HepG2 (cell line): Measurements from ENCODE around the gene BFSP1. TPM values are rescaled to one million over a fixed set of nuclear protein-coding genes. Genes with fewer than 3 reads are reported as not detected.

Source experiments
- AGO1 ChIP-seq: fragments of 200-400 bp; formaldehyde crosslinking; IDR thresholded peaks from 2 replicates; pipeline ENCODE4 v1.6.1; 2017; ENCODE audit warnings: mild to moderate bottlenecking, low read depth, low read length, moderate library complexity; ENCODE audit not compliant: poor library complexity, severe bottlenecking
- EEA1 ChIP-seq: sonication (generic); formaldehyde crosslinking; IDR thresholded peaks from 2 replicates; pipeline ENCODE4 v1.5.1; 2020; ENCODE audit warnings: mild to moderate bottlenecking, missing genetic modification reagents, borderline replicate concordance
- KMT2A ChIP-seq: sonication (generic); formaldehyde crosslinking; IDR thresholded peaks from 2 replicates; pipeline ENCODE4 v1.4.0; 2020; ENCODE audit warnings: missing genetic modification reagents
- KMT2B ChIP-seq: IDR thresholded peaks from 2 replicates; pipeline ENCODE4 v1.6.1; 2016; ENCODE audit warnings: missing genetic modification reagents, missing compliant biosample characterization
- NFYC ChIP-seq: IDR thresholded peaks from 2 replicates; pipeline ENCODE4 v1.6.1; 2016; ENCODE audit warnings: missing genetic modification reagents, missing compliant biosample characterization
- TBL1XR1 ChIP-seq: fragments of 150-350 bp; IDR thresholded peaks from 2 replicates; pipeline ENCODE4 v1.6.1; 2014; ENCODE audit warnings: borderline replicate concordance, low read length; ENCODE audit not compliant: partially characterized antibody
- TEAD3 ChIP-seq: optimal IDR thresholded peaks from 2 replicates; pipeline ENCODE3; 2016; ENCODE audit warnings: borderline replicate concordance
- ZBTB38 ChIP-seq: sonication (generic); formaldehyde crosslinking; IDR thresholded peaks from 2 replicates; pipeline ENCODE4 v1.5.1; 2020; ENCODE audit warnings: mild to moderate bottlenecking, missing genetic modification reagents
- ZNF354B ChIP-seq: sonication (generic); formaldehyde crosslinking; IDR thresholded peaks from 2 replicates; pipeline ENCODE4 v1.8.0; 2022; ENCODE audit warnings: mild to moderate bottlenecking, missing genetic modification reagents
- ZNF614 ChIP-seq: IDR thresholded peaks from 2 replicates; pipeline ENCODE4 v1.6.1; 2018; ENCODE audit warnings: missing biosample characterization, missing genetic modification reagents, inconsistent platforms, borderline replicate concordance
- ZNF761 ChIP-seq: sonication (generic); formaldehyde crosslinking; conservative IDR thresholded peaks from 2 replicates; pipeline ENCODE4 v1.4.0; 2020; ENCODE audit warnings: mild to moderate bottlenecking, missing genetic modification reagents
- ZNF772 ChIP-seq: sonication (generic); formaldehyde crosslinking; IDR thresholded peaks from 2 replicates; pipeline ENCODE4 v1.5.0; 2020; ENCODE audit warnings: mild to moderate bottlenecking, missing genetic modification reagents
- ZNF879 ChIP-seq: sonication (generic); formaldehyde crosslinking; IDR thresholded peaks from 2 replicates; pipeline ENCODE4 v1.8.1; 2023; ENCODE audit warnings: missing genetic modification reagents
- polyA plus RNA-seq, 8 experiments: library from polyadenylated mRNA; depleted of rRNA in 3 of 8; stranded (reverse) in 7 of 8; unstranded in 1 of 8; fragments of >200 nt; fragmentation: Illumina TruSeq in 4 of 8; extraction: Trizol in 4 of 8; gene quantifications; 2 replicates each; pipeline versions ENCODE4 v1.2.1 to v1.2.3, GENCODE V29; 2011 to 2016; ENCODE audit warnings: low read depth in 4 of 8, missing spikeins in 1 of 8, mixed read lengths in 1 of 8; ENCODE audit not compliant: insufficient read depth in 1 of 8
- total RNA-seq, 5 experiments: library from RNA; depleted of rRNA; stranded (reverse); fragments of >200 nt; fragmentation: Illumina TruSeq; extraction: Trizol; gene quantifications; 2 replicates each; pipeline ENCODE4 v1.2.3, GENCODE V29; 2016; ENCODE audit warnings: low read depth in 1 of 5
- TF ChIP-seq, protein P1 (sequence below): sonication (generic); formaldehyde crosslinking; IDR thresholded peaks from 2 replicates; pipeline ENCODE4 v1.4.0; 2020; ENCODE audit warnings: missing genetic modification reagents, mild to moderate bottlenecking, borderline replicate concordance
- TF ChIP-seq, protein P2 (sequence below), 2 experiments: IDR thresholded peaks; 2 replicates each; pipeline ENCODE4 v1.6.1; 2011 to 2012; ENCODE audit warnings: low read length in 2 of 2, borderline replicate concordance in 1 of 2, low read depth in 1 of 2, mild to moderate bottlenecking in 1 of 2, moderate library complexity in 1 of 2
- TF ChIP-seq, protein P3 (sequence below): sonication (generic); formaldehyde crosslinking; conservative IDR thresholded peaks from 2 replicates; pipeline ENCODE4 v1.8.0; 2022; ENCODE audit warnings: low read depth, missing genetic modification reagents

BFSP1 gene
- total and polyA plus RNA-seq, 2 of the 13 experiments (the other 11 are each of a cell fraction or from before 2014, with no cell fraction given), result 0.22 to 0.26 TPM

DNA sequence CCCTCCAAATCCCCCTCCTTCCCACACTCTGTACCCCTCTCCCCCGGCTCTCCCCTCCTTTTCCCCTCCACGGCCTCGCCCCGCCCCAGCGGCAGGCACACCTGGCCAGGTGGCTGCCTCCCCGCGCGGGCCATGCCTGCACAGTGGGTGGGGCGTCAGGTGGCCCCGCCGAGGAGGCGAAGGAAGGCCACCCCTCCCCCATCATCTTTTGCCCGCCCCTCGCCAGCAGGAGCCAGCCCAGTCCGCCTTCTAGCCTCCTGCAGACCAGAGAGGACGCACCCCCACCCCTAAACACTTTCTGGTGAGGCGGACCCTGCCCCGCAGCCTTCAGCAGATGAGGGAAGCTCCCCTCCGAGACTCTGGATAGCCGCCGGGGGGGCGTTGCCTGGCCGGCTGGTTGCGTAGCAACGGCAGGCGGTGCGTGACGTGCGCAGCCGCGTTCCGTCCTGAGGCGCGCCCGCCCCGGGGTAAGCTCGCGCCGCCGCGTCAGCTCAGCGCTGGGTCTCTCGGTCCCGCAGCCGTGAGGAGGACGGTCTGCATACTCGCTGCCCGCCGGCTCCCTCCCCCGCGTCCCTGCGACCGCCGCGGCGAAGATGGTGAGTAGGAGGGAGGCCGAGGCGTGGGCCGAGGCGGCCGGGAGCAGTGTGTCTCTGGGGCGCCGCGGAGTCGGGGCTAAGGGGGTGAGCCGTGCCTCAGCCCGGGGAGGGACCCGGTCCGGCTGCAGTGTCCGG is 38.6 kb upstream of the BFSP1 start, which contains the start of gene DSTN (continued):
- TF ChIP-seq, protein P1, sequence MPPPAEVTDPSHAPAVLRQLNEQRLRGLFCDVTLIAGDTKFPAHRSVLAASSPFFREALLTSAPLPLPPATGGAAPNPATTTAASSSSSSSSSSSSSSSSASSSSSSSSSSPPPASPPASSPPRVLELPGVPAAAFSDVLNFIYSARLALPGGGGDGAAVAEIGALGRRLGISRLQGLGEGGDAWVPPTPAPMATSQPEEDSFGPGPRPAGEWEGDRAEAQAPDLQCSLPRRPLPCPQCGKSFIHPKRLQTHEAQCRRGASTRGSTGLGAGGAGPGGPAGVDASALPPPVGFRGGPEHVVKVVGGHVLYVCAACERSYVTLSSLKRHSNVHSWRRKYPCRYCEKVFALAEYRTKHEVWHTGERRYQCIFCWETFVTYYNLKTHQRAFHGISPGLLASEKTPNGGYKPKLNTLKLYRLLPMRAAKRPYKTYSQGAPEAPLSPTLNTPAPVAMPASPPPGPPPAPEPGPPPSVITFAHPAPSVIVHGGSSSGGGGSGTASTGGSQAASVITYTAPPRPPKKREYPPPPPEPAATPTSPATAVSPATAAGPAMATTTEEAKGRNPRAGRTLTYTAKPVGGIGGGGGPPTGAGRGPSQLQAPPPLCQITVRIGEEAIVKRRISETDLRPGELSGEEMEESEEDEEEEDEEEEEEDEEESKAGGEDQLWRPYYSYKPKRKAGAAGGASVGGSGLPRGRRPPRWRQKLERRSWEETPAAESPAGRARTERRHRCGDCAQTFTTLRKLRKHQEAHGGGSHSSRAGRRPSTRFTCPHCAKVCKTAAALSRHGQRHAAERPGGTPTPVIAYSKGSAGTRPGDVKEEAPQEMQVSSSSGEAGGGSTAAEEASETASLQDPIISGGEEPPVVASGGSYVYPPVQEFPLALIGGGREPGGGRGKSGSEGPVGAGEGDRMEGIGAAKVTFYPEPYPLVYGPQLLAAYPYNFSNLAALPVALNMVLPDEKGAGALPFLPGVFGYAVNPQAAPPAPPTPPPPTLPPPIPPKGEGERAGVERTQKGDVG (CRISPR knock-in tag), result peak; percentile 94
- TF ChIP-seq ZBTB38 (CRISPR knock-in tag) (peak; percentile 86), AGO1 (peak; percentile 47), ZNF772 (CRISPR knock-in tag) (peak; percentile 74; the same call in 1 of the 2 replicates), KMT2B (CRISPR knock-in tag) (peak; percentile 76; the same call in 1 of the 2 replicates), KMT2A (CRISPR knock-in tag) (peak; percentile 91), EEA1 (peak; percentile 94), NFYC (peak; percentile 22; the same call in 1 of the 2 replicates), ZNF614 (CRISPR knock-in tag) (peak; percentile 72; the same call in 1 of the 2 replicates), ZNF761 (CRISPR knock-in tag) (no peak; the same call in 1 of the 2 replicates), ZNF879 (peak; percentile 61; the same call in 1 of the 2 replicates), TBL1XR1 (no peak), TEAD3 (peak; percentile 41), ZNF354B (CRISPR knock-in tag) (0 out of 2 replicates have a peak, but pooled peaks have one; percentile 65)
- TF ChIP-seq, protein P2, sequence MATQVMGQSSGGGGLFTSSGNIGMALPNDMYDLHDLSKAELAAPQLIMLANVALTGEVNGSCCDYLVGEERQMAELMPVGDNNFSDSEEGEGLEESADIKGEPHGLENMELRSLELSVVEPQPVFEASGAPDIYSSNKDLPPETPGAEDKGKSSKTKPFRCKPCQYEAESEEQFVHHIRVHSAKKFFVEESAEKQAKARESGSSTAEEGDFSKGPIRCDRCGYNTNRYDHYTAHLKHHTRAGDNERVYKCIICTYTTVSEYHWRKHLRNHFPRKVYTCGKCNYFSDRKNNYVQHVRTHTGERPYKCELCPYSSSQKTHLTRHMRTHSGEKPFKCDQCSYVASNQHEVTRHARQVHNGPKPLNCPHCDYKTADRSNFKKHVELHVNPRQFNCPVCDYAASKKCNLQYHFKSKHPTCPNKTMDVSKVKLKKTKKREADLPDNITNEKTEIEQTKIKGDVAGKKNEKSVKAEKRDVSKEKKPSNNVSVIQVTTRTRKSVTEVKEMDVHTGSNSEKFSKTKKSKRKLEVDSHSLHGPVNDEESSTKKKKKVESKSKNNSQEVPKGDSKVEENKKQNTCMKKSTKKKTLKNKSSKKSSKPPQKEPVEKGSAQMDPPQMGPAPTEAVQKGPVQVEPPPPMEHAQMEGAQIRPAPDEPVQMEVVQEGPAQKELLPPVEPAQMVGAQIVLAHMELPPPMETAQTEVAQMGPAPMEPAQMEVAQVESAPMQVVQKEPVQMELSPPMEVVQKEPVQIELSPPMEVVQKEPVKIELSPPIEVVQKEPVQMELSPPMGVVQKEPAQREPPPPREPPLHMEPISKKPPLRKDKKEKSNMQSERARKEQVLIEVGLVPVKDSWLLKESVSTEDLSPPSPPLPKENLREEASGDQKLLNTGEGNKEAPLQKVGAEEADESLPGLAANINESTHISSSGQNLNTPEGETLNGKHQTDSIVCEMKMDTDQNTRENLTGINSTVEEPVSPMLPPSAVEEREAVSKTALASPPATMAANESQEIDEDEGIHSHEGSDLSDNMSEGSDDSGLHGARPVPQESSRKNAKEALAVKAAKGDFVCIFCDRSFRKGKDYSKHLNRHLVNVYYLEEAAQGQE (IDR thresholded peaks at IDR 0.05; ENCODE audit: borderline replicate concordance in 1 of 2, low read depth in 1 of 2, low read length in 2 of 2), result peak in 1 of 2 experiments; percentile 28; a peak in 1 of 4 replicates
- TF ChIP-seq, protein P3, sequence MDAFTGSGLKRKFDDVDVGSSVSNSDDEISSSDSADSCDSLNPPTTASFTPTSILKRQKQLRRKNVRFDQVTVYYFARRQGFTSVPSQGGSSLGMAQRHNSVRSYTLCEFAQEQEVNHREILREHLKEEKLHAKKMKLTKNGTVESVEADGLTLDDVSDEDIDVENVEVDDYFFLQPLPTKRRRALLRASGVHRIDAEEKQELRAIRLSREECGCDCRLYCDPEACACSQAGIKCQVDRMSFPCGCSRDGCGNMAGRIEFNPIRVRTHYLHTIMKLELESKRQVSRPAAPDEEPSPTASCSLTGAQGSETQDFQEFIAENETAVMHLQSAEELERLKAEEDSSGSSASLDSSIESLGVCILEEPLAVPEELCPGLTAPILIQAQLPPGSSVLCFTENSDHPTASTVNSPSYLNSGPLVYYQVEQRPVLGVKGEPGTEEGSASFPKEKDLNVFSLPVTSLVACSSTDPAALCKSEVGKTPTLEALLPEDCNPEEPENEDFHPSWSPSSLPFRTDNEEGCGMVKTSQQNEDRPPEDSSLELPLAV (CRISPR knock-in tag), result no peak
